Testis (tissue), 3 donors: ENCODE data around the gene LRP1B. TPM values are rescaled to one million over a fixed set of nuclear protein-coding genes. Genes with fewer than 3 reads are reported as not detected.

Experiments
- DNase-seq: peaks from one replicate; pipeline ENCODE4 v3.0.0-alpha.2; 2019
- H3K27ac ChIP-seq, 2 donors: fragments of 200-600 bp; sonication (generic); one replicate each; pipeline ENCODE4 v1.5.1; 2019
- H3K27me3 ChIP-seq: fragments of 200-600 bp; sonication (generic); one replicate; pipeline ENCODE4 v1.5.1; 2019
- H3K36me3 ChIP-seq: fragments of 200-600 bp; sonication (generic); one replicate; pipeline ENCODE4 v1.5.1; 2017; ENCODE audit warnings: low read depth; ENCODE audit errors: missing control alignments
- H3K4me1 ChIP-seq: fragments of 200-600 bp; sonication (generic); one replicate; pipeline ENCODE4 v1.5.1; 2019
- H3K4me3 ChIP-seq, 2 donors: fragments of 200-600 bp; sonication (generic); one replicate each; pipeline ENCODE4 v1.5.1; 2017 to 2019
- H3K9me3 ChIP-seq: fragments of 200-600 bp; sonication (generic); one replicate; pipeline ENCODE4 v1.5.1; 2017
- CTCF ChIP-seq, 3 experiments: fragments of 450-650 bp in 2 of 3; fragments of 200-600 bp in 1 of 3; sonication (generic) in 1 of 3; IDR thresholded peaks; one replicate each; pipeline ENCODE4 v1.5.1; 2016 to 2019; ENCODE audit warnings: antibody characterized with exemption in 3 of 3, mild to moderate bottlenecking in 2 of 3, moderate library complexity in 1 of 3
- POLR2A ChIP-seq: fragments of 450-650 bp; IDR thresholded peaks from one replicate; pipeline ENCODE4 v1.6.1; 2017; ENCODE audit warnings: antibody characterized with exemption, mild to moderate bottlenecking, moderate library complexity
- WGBS, 2 donors: methylation state at CpG; one replicate each; pipeline ENCODE4 v1.1.5; 2018; 5-methylcytosine and 5-hydroxymethylcytosine counted together
- intact Hi-C: fragments of 100-400 bp; cut with DNase I; formaldehyde crosslinking; loops from one replicate; pipeline ENCODE4 v1.15.1; 2023; ENCODE audit warnings: low total_unique reads
- polyA plus RNA-seq: library from polyadenylated mRNA; stranded (reverse); fragments of 350-450 nt; fragmentation: Illumina TruSeq; extraction: RNeasy Lipid Tissue Mini Kit (QIAGEN cat#74804); gene quantifications from one replicate; pipeline ENCODE4 v1.2.3, GENCODE V29; 2014; ENCODE audit warnings: low read depth, low replicate concordance; ENCODE audit not compliant: insufficient read depth
- total RNA-seq, 2 donors: library from RNA; depleted of rRNA; stranded (reverse); fragments of >200 nt; gene quantifications; one replicate each; pipeline ENCODE4 v1.2.3, GENCODE V29; 2016

Gene LRP1B
- total and polyA plus RNA-seq, 3 donors from 2014 or later, result 0.79 to 1.9 (median 0.84) TPM

GRCh38 chr2:141605163-141605562 lies 525.7 kb downstream of the LRP1B start:
- Histone ChIP-seq H3K27me3 (no peaks in the 10 kb centered on the region), H3K9me3 (no peaks in the 10 kb centered on the region), H3K4me1 (no peaks in the 10 kb centered on the region), H3K4me3 (no peak overlapping the region), H3K27ac (no peak overlapping the region), H3K36me3 (no peaks in the 10 kb centered on the region)
- DNase-seq, result no peak
- intact Hi-C loops, result no loop called here
- TF ChIP-seq CTCF (IDR thresholded peaks at IDR 0.05) (no peak), POLR2A (no peak)

- Histone ChIP-seq H3K9me3 (no peaks in the 10 kb centered on the region), H3K27ac (no peak overlapping the region), H3K36me3 (no peaks in the 10 kb centered on the region), H3K4me3 (no peak overlapping the region), H3K4me1 (no peaks in the 10 kb centered on the region), H3K27me3 (no peaks in the 10 kb centered on the region)
- DNase-seq, result no peak
- intact Hi-C loops, result no loop called here
- 81 to 95% methylated on average over 8 of the region's 8 CpGs for WGBS, 2 donors
- no peak for TF ChIP-seq CTCF (IDR thresholded peaks at IDR 0.05)
- TF ChIP-seq POLR2A, result no peak
Measured at GRCh38 chr2:141601511-141602152, 529.2 kb downstream of the LRP1B start.

- 89% methylated on average over 4 of the region's 4 CpGs for WGBS, 2 donors
- no peak overlapping the region for H3K27ac ChIP-seq
- H3K4me3 ChIP-seq, result no peak overlapping the region
- no peaks in the 10 kb centered on the region for H3K4me1 ChIP-seq
- DNase-seq, result no peak
- H3K9me3 ChIP-seq, result no peaks in the 10 kb centered on the region
- TF ChIP-seq CTCF (IDR thresholded peaks at IDR 0.05) (no peak), POLR2A (no peak)
- no peaks in the 10 kb centered on the region for H3K27me3 ChIP-seq
- no peaks in the 10 kb centered on the region for H3K36me3 ChIP-seq
- intact Hi-C loops, result no loop called here
Measured at GRCh38 chr2:141599721-141600120, 531.1 kb downstream of the LRP1B start.

- 70 to 79% methylated on average over 1 of the region's 2 CpGs for WGBS, 2 donors
- Histone ChIP-seq H3K4me3 (no peak overlapping the region), H3K36me3 (no peaks in the 10 kb centered on the region), H3K9me3 (no peaks in the 10 kb centered on the region), H3K4me1 (no peaks in the 10 kb centered on the region), H3K27me3 (no peaks in the 10 kb centered on the region), H3K27ac (no peak overlapping the region)
- DNase-seq, result no peak
- no peak for TF ChIP-seq POLR2A
- TF ChIP-seq CTCF (IDR thresholded peaks at IDR 0.05), result no peak
- intact Hi-C loops, result no loop called here
Measured at GRCh38 chr2:141598982-141599381, 531.8 kb downstream of the LRP1B start.

GRCh38 chr2:141595316-141595920 lies 535.4 kb downstream of the LRP1B start:
- no peak overlapping the region for H3K4me3 ChIP-seq
- no peak for TF ChIP-seq CTCF (IDR thresholded peaks at IDR 0.05)
- no peak for TF ChIP-seq POLR2A
- H3K4me1 ChIP-seq, result no peaks in the 10 kb centered on the region
- DNase-seq, result no peak
- no peaks in the 10 kb centered on the region for H3K27me3 ChIP-seq
- intact Hi-C loops, result no loop called here
- no peaks in the 10 kb centered on the region for H3K9me3 ChIP-seq
- H3K36me3 ChIP-seq, result no peaks in the 10 kb centered on the region
- WGBS, 2 donors, result 87 to 89% methylated on average over 3 of the region's 3 CpGs
- no peak overlapping the region for H3K27ac ChIP-seq
